ENCODE data around the gene KLHDC7B. TPM values are rescaled to one million over a fixed set of nuclear protein-coding genes. Genes with fewer than 3 reads are reported as not detected.

KLHDC7B gene
- total RNA-seq, 1 experiment from 2014 or later: not detected

- Histone ChIP-seq H3K36me3 (ENCODE audit: low read depth, low read length) (no peaks in the 10 kb centered on the region), H2AFZ (ENCODE audit: low read length) (no peak overlapping the region), H3K4me1 (ENCODE audit: insufficient read depth, low read length) (peaks cover 21% of the 10 kb centered on the region), H3K9me3 (ENCODE audit: low read length) (no peaks in the 10 kb centered on the region), H4K20me1 (ENCODE audit: low read length) (no peaks in the 10 kb centered on the region), H3K4me2 (ENCODE audit: low read length) (no peak overlapping the region), H3K9ac (ENCODE audit: low read length) (no peak overlapping the region), H3K79me2 (ENCODE audit: low read length) (no peaks in the 10 kb centered on the region), H3K4me3 (ENCODE audit: low read length) (no peak overlapping the region), H3K9me2 (replicated peaks; ENCODE audit: low read length) (no peaks in the 10 kb centered on the region), H3F3A (ENCODE audit: low read length, unreplicated experiment) (no peaks in the 10 kb centered on the region), H3K27ac (ENCODE audit: low read length) (no peak overlapping the region), H3K27me3 (ENCODE audit: low read length) (no peaks in the 10 kb centered on the region)
- ATAC-seq (no peak), DNase-seq (no peak)
- TF ChIP-seq CTCF (conservative IDR thresholded peaks at IDR 0.05; ENCODE audit: low read depth, low read length): no peak
- no peak for TF ChIP-seq EZH2 (IDR thresholded peaks at IDR 0.05; ENCODE audit: low read length, unreplicated experiment)
- TF ChIP-seq EZH2phosphoT487 (IDR thresholded peaks at IDR 0.05; ENCODE audit: borderline replicate concordance, low read length): no peak
- intact Hi-C loops (cut with micrococcal nuclease): no loop called here
- CTCF ChIA-PET: no interaction called here
- POLR2A ChIA-PET (ENCODE audit: unreplicated experiment): no interaction called here
- no TSS peak for BruUV-seq (replicated peaks)
These were observed 10.6 kb upstream of the KLHDC7B start for GRCh38 chr22:50535113-50535512.

- ChIA-PET CTCF (interaction anchor here (0.6 kb wide), 1 partner anchor 9 kb away, joined by 12 read pairs; no protein-coding TSS in a partner anchor), POLR2A (ENCODE audit: unreplicated experiment) (no interaction called here)
- Histone ChIP-seq H3K36me3 (ENCODE audit: low read depth, low read length) (no peaks in the 10 kb centered on the region), H3K9me3 (ENCODE audit: low read length) (no peaks in the 10 kb centered on the region), H3K9me2 (replicated peaks; ENCODE audit: low read length) (no peaks in the 10 kb centered on the region), H3K27ac (ENCODE audit: low read length) (no peak overlapping the region), H2AFZ (ENCODE audit: low read length) (no peak overlapping the region), H4K20me1 (ENCODE audit: low read length) (no peaks in the 10 kb centered on the region), H3K9ac (ENCODE audit: low read length) (no peak overlapping the region), H3K79me2 (ENCODE audit: low read length) (no peaks in the 10 kb centered on the region), H3K4me3 (ENCODE audit: low read length) (no peak overlapping the region), H3K27me3 (ENCODE audit: low read length) (no peaks in the 10 kb centered on the region), H3F3A (ENCODE audit: low read length, unreplicated experiment) (no peaks in the 10 kb centered on the region), H3K4me1 (ENCODE audit: insufficient read depth, low read length) (peaks cover 21% of the 10 kb centered on the region), H3K4me2 (ENCODE audit: low read length) (no peak overlapping the region)
- DNase-seq (no peak), ATAC-seq (no peak)
- TF ChIP-seq CTCF (conservative IDR thresholded peaks at IDR 0.05; ENCODE audit: low read depth, low read length) (no peak), EZH2 (IDR thresholded peaks at IDR 0.05; ENCODE audit: low read length, unreplicated experiment) (no peak), EZH2phosphoT487 (IDR thresholded peaks at IDR 0.05; ENCODE audit: borderline replicate concordance, low read length) (no peak)
- intact Hi-C loops (cut with micrococcal nuclease): no loop called here
- no TSS peak for BruUV-seq (replicated peaks)
These were observed 9.5 kb upstream of the KLHDC7B start for GRCh38 chr22:50536226-50536625.

GRCh38 chr22:50537765-50538164, 7.9 kb upstream of the KLHDC7B start:
- no peaks in the 10 kb centered on the region for H3K9me2 ChIP-seq (replicated peaks; ENCODE audit: low read length)
- no peaks in the 10 kb centered on the region for H3K9me3 ChIP-seq (ENCODE audit: low read length)
- DNase-seq (no peak), ATAC-seq (no peak)
- no peaks in the 10 kb centered on the region for H3K36me3 ChIP-seq (ENCODE audit: low read depth, low read length)
- ChIA-PET CTCF (no interaction called here), POLR2A (ENCODE audit: unreplicated experiment) (no interaction called here)
- intact Hi-C loops (cut with micrococcal nuclease): no loop called here
- H2AFZ ChIP-seq (ENCODE audit: low read length): no peak overlapping the region
- TF ChIP-seq CTCF (conservative IDR thresholded peaks at IDR 0.05; ENCODE audit: low read depth, low read length) (no peak), EZH2 (IDR thresholded peaks at IDR 0.05; ENCODE audit: low read length, unreplicated experiment) (no peak), EZH2phosphoT487 (IDR thresholded peaks at IDR 0.05; ENCODE audit: borderline replicate concordance, low read length) (no peak)
- H3K79me2 ChIP-seq (ENCODE audit: low read length): no peaks in the 10 kb centered on the region
- H3K4me2 ChIP-seq (ENCODE audit: low read length): no peak overlapping the region
- H3K27me3 ChIP-seq (ENCODE audit: low read length): no peaks in the 10 kb centered on the region
- H4K20me1 ChIP-seq (ENCODE audit: low read length): no peaks in the 10 kb centered on the region
- no peaks in the 10 kb centered on the region for H3F3A ChIP-seq (ENCODE audit: low read length, unreplicated experiment)
- peaks cover 19% of the 10 kb centered on the region for H3K4me1 ChIP-seq (ENCODE audit: insufficient read depth, low read length)
- no TSS peak for BruUV-seq (replicated peaks)
- H3K4me3 ChIP-seq (ENCODE audit: low read length): no peak overlapping the region
- H3K9ac ChIP-seq (ENCODE audit: low read length): no peak overlapping the region
- peak overlapping the region; percentile 41; the same call in 1 of the 2 replicates for H3K27ac ChIP-seq (ENCODE audit: low read length)
